Stimulated activated CD8-positive, alpha-beta memory T cell treated with anti-CD3 and anti-CD28 coated beads, Interleukin-15, amount 100 ng/mL, for 24 hours (primary cell): ENCODE measurements around the gene TSPYL2.
A peak's percentile ranks its signal among the peaks of the same experiment; 100 is the strongest.

Experiments
- DNase-seq: peaks from one replicate; pipeline ENCODE4 v3.0.0-alpha.2; 2020; ENCODE audit warnings: low read depth

TSPYL2 gene

GRCh38 chrX:53080628-53081580, 1.3 kb upstream of the TSPYL2 start:
- no peak for DNase-seq

- no peak for DNase-seq
Observed at GRCh38 chrX:53082773-53083616, 828 bp downstream of the TSPYL2 start.

GRCh38 chrX:53084043-53084570, 1.9 kb downstream of the TSPYL2 start:
- no peak for DNase-seq

DNA sequence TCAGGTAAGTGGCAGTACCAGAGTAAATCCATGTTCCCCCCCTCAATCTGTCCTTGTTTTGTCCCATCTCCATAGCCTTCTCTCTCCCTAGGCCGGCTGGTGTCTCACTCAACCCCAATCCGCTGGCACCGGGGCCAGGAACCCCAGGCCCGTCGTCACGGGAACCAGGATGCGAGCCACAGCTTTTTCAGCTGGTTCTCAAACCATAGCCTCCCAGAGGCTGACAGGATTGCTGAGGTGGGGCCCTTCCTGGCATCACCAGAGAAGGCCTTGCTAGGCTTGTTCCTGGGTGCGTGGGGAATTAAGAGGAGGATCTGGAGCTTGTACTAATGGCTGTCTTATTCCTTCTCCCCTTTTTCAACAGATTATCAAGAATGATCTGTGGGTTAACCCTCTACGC, 2.7 kb downstream of the TSPYL2 start:
- no peak for DNase-seq

- no peak for DNase-seq
Observed at GRCh38 chrX:53085661-53086229, 3.6 kb downstream of the TSPYL2 start.

DNA sequence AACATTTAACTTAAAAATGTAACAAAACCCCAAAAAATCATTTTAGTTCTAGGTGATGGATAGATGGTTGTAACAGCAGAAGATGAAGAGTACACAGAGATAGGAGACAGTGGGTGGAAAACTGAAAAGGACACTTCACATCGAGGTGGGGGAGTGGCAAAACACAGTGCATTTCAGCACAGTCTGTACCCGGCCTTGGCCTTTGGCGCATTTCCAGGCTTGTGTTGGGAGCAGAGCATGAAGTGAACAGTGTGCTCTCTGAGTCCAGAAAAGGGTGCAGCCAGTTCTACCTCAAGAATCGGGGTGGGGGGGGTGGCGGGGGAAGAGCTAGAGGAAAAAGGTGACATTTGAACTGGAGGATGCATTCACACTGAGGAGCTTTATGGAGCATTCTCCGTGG, 4.3 kb downstream of the TSPYL2 start:
- DNase-seq = no peak

GRCh38 chrX:53087388-53087831, 5.2 kb downstream of the TSPYL2 start:
- no peak for DNase-seq

GRCh38 chrX:53088136-53088974, 6.2 kb downstream of the TSPYL2 start:
- DNase-seq = no peak

DNA sequence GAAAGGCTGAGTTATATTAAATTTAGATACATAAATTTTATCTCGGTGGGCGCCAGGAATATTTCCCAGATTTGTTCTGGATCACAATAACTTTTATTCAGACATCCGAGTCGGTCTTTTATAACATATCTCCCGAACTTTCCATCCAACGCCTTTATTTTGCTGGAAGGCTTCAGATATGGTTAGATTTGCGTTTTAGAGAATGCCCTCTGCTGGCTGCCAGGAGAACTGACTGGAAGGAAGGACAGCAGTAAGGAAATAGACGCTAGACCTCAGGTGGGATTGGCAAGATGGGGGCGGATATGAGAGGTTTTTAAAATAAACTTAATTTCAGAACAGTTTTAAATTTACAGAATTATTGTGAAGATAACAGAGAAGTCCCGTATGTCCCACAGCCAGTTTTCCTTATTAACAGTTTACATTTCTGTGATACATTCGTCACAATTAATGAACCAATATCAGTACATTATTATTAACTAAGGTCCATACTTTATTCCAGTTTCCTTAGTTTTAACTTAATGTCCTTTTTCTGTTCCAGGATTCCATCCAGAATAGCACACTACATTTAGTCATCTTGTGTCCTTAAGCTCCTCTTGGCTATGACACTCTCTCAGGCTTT, 7.2 kb downstream of the TSPYL2 start:
- no peak for DNase-seq

DNA sequence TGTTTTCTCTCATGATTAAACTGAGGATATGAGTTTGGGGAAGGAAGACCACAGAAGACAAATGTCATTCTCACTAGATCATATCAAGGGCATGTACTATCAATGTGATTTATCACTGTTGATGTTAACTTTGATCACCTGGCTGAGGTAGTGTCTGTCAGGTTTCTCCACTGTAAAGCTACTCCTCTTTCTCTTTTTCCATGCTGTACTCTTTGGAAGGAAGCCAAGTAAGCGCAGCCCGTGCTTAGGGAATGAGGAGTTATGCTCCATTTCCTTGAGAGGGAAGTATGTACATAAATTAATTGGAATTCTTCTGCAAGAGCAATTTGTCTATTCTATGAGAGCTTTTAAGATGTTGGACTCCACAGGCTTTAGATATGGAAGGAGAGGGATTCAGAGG, 7.8 kb downstream of the TSPYL2 start:
- no peak for DNase-seq

DNA sequence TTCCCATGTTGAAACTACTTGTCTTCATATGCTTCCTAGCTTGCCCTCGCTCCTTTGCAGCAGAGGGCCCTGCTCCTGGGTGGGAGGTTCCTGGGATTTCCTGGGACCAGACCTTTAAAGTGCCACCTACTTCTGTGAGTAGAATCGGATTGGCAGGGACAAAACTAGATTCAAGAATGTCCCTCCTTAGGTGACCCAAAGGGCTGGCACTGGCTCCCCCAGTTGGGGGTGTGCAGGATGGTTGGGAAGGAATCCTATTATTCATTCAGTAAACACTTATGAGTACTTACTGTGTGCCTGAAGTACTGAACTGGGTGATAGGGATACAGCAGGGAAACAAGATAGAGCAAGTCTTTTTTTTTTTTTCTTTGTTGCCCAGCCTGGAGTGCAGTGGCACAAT, 9.2 kb downstream of the TSPYL2 start:
- no peak for DNase-seq

GRCh38 chrX:53093177-53093655, 11.0 kb downstream of the TSPYL2 start:
- peak; percentile 31 for DNase-seq

- peak; percentile 43 for DNase-seq
Observed at GRCh38 chrX:53093748-53094581, 11.8 kb downstream of the TSPYL2 start, which contains the start of gene KANTR. Gene KANTR (plus strand): TSS chrX:53094142. CDS start chrX:53124273, 30,131 bp downstream.

- no peak for DNase-seq
Observed at GRCh38 chrX:53094582-53094905, 12.4 kb downstream of the TSPYL2 start.

GRCh38 chrX:53095796-53096195, 13.6 kb downstream of the TSPYL2 start:
- DNase-seq = no peak

GRCh38 chrX:53114864-53115549, 32.8 kb downstream of the TSPYL2 start:
- no peak for DNase-seq

- DNase-seq = no peak
Observed at GRCh38 chrX:53115550-53115874, 33.3 kb downstream of the TSPYL2 start.

DNA sequence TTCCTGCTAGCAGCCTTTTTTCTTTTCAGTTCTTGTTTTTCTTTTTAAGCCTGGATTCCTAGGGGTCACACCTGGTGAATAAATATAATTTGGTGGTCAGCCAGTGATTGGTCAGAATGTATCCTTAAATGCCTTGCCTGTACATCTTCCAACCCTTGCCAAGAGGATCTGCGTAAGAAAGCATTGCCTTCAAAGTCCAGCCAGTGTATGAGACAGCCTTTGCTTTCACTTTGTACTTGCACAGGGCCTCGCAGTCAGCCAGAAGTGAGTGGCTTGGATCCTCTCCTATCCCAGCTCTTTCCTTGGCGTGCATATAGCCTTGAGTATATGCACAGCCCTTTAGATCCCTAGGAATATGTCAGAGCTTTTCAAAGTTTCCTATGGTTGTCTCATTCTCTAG, 33.9 kb downstream of the TSPYL2 start:
- DNase-seq = no peak

DNA sequence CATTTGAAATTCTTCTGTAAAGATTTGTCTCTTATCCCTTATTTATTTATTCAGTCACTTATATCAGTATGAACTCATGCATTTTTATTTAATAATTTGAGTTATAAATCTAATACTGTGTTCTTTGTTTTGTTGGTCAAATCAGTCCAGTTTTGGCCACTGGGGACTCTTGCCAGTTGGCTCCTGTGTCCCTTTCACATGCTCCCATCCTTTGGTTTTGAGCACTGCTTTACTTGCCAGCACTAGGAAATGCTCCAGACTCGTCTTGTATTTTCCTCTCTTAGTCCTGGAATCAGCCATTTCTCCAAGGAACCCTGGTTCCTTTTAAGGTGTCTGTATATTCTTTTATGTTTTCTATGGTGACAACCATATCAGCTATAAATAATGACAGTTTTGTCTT, 39.8 kb downstream of the TSPYL2 start:
- no peak for DNase-seq
